Endometrial microvascular endothelial cells (primary cell): ENCODE data around the gene BRI3BP. TPM values are rescaled to one million over a fixed set of nuclear protein-coding genes. Genes with fewer than 3 reads are reported as not detected.
"Not testable (repeated sequence)": the region's sequence is repeated elsewhere in the genome, so short reads cannot be mapped to it uniquely, and the experiment has no call there.

Experiments
- in situ Hi-C: cut with HindIII; loops from 2 replicates; pipeline ENCODE4 v1.10.0; 2017; ENCODE audit warnings: low sequenced_read_pairs, low pct_unique_long_range_greater_than_20kb; ENCODE audit errors: inconsistent ontology term
- total RNA-seq: library from RNA; depleted of rRNA; stranded (reverse); fragments of >200 nt; gene quantifications from one replicate; pipeline ENCODE4 v1.2.3, GENCODE V29; 2015; ENCODE audit errors: inconsistent ontology term

BRI3BP gene
- total RNA-seq, 1 donor from 2014 or later: 7.3 TPM

DNA sequence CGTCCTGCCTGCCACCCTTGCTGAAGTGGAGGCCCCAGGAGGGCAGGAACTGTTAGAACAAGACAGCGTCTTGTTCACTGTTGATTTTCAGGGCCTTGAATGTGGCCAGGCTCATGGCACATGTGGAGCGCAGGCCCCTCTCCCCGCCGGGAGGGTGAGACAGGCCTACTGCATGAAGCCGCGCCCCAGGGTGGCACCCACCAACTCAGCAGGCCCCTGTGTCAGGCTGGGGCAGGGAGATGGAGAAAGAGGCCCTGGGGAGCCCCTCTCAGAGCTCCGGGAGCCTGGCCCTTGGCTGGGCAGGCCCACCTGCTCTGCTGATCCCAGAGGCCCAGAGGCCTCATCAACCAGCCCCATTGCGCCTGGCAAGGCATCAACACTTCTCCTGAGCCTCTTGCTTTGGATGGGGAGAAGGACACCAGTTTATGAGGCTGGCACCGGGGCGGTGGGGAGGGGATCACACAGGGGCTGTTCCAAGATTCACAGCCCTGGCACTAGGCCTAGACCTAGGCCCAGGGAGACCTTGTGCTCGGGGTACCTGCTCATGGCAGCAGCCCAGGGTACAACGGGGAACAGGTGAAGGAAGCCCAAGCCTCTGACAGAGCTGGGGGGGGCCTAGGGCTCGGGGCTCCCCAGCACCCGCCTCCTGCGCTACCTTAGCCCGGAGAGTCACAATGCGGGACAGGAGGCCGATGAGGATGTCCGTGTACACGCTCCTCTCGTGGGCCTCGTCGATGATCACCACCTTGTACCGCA lies 22.6 kb upstream of the BRI3BP start:
- in situ Hi-C loops: no loop called here

DNA sequence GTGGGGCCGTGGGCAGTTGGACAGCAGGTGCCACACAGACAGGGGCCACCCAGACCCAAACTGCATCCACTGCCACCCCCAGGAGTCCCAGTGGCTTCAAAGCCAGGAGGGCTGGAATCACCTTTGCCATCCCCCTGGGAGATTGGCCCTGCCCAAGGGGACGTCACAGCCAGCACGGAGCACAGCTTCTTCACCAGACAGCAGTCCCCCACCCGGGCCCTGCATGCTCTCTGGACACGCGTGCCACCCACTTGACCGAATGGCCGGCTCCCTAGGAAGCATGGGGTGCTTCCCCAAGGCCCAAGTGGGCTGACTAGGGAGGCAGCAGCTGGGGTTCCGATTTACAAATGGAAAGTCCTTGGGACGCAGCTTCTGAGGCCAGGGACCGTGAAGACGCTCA lies 21.8 kb upstream of the BRI3BP start:
- in situ Hi-C loops: no loop called here

DNA sequence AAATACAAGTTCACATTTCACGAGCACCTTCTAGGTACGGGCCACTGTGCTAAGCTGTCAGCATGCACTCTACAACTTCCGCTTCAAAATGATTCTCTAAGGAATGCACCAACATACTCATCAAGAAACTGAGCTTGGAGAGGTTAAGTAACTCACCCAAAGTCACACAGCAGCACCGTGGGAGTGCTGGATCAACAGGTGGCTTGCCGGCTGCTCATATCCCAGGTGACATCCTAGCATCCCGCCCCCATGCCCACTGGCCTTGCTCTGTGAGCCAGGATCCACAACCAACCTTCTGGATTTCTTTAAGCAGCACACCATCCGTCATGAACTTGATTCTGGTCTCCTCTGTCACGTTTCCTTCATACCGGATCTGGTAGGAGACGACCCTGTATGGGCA lies 21.2 kb upstream of the BRI3BP start:
- in situ Hi-C loops: no loop called here

DNA sequence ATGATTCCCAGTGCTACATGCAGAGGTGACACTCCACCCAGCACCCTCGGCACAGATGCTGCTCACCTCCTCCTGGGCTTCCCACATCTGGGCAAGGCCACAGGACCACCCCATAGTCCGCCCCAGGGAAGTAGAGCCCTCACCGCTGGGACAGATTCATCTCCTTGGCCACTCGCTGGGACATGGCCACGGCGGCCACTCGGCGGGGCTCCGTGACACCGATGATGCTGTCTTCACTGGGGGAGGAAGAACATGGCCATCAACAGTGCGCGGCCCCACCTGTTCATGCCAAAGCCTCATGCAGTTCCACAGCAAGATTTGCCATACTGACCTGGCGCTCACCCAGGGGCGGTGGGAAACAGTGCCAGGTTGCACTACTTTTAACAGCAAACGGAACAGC lies 18.2 kb upstream of the BRI3BP start:
- in situ Hi-C loops: no loop called here

DNA sequence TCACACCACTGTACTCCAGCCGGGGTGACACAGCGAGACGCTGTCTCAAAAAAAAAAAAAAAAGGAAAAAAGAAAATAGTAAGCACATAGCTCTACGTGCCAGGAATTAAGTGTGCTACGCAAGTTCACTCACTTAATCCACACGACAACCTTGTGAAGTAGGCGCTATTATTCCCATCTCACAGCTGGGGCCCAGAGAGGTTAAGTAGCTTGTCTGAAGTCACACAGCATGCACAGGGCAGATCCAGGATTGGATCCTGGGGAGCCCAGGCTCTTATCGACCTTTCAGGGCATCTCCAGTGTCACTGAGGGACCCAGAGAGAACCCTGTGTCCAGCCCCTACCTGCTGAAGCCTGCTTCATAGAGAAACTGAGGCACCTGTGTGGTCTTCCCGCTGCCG lies 16.4 kb upstream of the BRI3BP start:
- in situ Hi-C loops: no loop called here

DNA sequence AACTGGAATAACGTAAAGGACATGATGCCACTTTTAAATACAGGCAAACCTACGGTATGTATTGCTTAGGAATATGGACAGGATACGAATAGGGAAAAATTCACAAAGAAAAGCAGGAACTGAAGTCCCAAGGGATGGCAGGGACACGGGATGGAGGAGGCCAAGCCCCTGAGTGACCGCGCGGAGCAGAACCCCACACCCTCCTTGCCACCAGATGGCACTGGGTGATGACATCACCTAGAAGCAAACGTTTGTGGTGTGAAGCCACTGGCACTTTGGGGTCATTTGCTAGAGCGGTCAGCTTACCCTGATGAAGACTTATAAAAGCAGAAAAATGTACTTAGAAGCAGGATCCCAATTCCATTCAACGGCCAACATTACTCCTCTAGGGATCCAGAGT lies 13.9 kb upstream of the BRI3BP start:
- in situ Hi-C loops: no loop called here

DNA sequence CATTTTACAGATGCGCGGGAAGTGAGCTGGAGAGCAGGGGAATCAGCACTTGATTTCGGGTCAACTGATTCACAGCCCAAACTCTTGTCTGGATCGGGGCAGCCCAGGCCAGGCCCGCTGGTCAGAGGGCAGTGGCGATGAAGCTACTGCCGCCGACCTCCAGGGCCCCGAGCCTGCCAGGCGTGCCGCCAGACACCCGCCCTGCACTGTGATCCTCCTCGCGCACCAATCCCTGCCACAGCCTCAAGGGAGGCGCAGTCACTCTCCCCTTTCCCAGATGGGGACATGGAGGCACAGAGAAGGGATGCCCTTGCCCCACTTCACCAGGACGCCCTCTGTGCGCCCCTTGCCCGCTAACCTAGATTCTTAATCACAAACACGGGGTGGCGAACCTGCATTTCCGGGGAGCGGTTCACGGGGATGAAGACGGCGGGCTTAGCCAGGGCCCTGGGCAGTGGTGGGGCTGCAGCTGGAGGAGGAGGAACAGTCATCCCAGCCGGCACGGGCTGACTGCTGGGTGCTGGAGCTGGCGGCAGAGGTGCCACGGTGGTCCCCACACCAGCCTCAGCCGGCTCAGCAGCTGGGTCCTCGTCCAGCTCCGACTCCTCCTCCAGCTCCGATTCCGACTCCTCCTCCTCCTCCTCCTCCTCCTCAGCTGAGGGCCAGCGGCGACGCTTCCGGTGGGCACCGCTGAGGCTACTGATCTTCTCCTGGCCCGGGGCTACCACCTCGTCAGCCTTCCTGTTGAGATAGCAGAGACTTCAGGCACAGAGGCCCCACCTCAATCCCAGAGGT lies 13.2 kb upstream of the BRI3BP start:
- in situ Hi-C loops: no loop called here

DNA sequence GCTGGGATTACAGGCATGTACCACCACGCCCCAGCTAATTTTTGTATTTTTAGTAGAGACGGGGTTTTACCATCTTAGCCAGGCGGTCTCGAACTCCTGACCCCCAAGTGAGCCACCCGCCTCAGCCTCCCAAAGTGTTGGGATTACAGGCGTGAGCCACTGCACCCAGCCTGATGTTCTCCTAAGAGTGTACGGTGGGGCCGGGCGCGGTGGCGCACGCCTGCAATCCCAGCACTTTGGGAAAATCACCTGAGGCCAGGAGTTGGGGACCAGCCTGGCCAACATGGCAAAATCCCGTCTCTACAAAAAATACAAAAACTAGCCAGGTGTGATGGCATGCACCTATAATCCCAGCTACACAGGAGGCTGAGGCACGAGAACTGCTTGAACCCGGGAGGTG lies 6.6 kb upstream of the BRI3BP start:
- in situ Hi-C loops: not testable (repeated sequence)

DNA sequence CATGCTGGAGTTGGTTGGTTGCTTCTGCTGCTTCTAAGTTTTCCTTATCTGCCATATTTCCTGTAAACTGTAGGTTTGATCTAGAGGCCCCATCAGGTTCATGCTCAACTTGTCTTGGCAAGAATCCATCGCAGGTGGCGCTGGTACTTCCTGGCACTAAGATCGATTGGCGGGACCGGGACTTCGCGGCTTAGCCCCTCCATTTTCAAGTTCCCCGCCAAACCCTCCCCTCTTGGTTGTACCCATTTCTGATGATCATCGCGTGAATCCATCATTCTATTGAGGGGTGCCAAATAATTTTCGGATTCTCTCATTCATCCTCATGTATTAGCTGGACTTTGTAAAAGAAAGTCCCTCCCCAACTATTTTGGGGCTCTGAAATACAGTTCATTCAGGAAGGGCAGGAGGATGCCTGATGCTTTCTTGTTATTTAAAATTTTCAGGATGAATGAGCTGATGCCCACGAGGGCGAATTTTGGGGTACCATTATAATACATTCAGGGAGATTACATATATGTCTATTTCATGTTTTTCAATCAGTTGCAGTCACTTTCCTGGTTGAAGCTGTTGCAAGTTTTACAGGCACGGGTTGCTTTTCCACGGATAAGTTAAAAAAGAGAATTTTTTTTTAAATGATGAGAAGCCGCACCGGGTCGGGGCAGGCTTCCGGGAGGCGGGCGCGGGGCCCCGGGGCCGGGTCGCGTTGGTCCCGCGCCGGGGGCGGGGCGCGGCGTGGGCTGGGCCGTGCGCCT lies 395 bp upstream of the BRI3BP start:
- in situ Hi-C loops: no loop called here

DNA sequence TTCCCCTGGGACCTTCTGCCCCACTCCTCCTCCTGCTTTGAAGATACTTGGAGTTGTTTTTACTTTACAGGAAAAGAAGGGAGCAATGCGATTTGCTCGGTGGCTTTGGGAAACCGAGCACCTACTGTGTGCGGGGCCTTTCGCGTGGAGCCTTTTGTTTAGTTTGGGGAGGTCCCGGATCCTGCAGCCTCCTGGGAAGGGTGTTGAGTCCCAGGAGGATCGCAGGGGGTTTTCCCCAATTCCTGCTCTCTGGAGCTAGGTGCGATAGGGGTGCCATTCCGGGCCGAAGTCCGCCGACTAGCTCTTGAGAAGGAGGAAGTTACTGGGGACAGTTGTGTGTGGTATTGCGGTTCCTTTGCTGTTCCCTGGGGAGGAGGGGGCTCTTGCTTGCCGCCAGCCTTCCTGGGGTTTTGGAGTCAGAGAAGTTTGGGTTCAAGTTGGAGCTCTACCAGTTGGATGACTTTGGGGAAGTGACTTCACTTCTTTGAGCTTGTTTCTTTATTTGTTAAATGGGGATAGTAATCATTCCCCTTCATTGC lies 1.1 kb downstream of the BRI3BP start:
- in situ Hi-C loops: no loop called here

DNA sequence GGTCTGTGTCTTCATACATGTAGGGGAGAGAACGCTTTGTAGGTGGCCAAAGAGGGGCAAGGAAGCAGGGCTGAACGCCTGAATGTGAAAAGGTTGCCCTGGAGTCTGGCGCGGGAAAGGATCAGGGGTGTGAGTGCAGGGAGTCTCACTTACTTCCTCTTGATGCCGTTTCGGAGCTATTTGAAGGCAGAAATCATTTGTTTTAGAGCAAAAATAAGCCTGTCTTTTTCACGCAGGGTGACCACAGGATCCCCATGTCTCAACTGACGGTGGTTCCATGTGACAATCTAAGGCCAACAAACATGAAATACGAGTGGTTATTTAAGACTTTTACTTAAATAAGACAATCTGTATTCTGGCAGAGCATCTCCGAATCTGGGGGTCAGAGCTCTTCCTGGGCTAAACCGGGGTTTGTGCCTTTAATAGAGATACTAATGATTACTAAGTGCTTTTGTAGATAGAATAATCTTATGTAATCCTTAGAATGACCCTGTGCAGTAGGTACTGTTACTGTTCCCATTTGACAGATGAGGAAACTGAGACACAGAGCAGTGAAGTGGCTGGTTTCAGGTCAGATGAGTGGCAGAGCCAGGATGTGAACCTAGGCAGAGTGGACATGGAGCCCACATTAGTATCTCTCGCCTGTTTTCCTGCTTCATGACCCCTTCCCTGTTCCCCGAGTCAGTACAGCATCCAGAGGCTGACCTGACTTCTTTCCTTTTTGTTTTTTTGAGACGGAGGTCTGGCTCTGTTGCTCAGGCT lies 1.9 kb downstream of the BRI3BP start:
- in situ Hi-C loops: no loop called here

DNA sequence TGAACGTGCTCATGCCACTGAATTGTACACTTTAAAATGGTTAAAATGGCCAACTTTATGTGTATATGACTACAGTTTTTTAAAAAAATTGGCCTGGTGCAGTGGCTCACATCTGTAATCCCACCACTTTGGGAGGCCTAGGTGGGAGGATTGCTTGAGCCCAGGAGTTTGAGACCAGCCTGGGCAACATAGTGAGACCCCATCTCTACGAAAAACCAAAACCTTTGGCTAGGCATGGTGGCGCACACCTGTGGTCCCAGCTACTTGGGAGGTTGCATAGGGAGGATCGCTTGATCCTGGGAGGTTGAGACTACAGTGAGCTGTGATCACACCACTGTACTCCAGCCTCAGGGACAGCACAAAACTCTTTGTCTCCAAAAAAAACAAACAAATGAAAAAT lies 5.3 kb downstream of the BRI3BP start:
- in situ Hi-C loops: no loop called here

DNA sequence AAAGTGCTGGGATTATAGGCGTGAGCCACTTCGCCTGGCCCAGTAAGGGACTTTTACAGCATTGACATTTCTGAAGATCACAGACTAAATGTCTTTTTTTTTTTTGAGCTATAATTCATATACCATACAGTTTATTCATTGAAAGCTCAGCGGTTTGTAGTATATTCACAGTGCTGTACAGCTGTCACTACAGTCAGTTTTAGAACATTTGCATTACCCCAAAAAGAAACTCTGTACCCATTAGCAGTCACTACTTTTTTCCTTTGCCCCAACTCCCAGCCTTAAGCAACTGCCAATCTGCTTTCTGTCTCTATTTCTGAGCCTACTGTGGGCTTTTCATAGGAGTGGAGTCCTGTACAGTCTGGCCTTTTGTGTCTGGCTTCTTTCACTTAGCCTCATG lies 8.2 kb downstream of the BRI3BP start:
- in situ Hi-C loops: no loop called here

DNA sequence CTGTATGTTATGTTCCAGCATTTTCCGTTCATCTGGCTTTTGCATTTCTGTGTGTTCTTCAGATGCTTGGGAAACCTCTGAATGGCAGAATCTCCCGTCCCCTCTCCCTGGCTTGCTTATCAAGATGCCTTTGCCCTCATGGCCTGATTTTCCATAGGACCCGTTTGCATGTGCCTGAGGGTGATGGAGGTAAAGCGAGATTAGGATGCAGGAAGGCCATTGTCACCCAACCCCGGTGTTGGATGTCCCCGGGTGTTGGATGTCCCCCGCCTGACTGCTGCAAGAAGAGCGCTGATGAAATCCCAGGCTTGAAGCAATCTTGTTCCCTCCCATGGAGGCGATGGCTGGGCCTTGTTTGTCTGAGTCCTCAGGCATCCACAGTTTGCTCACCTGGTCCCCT lies 9.6 kb downstream of the BRI3BP start:
- in situ Hi-C loops: no loop called here

DNA sequence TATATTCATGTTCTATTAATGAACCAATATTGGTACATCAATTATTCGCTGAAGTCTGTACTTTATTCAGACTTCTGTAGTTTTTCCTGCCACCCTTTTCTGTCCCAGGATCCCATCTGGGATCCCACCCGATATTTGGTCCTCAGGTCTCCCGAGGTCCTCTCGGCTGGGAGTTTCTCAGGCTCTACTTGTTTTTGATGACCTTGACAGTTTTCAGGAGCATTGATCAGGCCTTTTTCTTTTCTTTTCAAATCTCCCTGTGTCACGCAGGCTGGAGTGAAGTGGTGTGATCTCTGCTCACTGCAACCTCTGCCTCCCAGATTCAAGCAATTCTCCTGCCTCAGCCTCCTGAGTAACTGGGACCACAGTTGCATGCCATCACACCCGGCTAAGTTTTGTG lies 11.2 kb downstream of the BRI3BP start:
- in situ Hi-C loops: no loop called here

DNA sequence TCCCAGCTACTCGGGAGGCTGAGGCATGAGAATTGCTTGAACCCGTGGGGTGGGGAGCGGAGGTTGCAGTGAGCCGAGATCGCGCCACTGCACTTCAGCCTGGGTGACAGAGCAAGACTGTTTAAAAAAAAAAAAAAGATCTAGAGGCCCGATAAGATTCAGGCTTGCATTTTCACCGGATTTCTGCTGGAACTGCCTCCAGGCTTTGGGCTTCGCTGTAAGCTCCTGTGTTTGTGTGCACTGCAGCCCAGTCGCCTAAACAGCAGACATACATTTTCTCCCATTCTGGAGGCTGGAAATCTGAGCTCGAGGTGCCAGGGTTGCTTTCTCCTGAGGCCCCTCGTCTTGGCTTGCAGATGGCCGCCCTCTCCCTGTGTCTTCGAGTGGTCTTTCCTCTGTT lies 12.2 kb downstream of the BRI3BP start:
- in situ Hi-C loops: no loop called here

DNA sequence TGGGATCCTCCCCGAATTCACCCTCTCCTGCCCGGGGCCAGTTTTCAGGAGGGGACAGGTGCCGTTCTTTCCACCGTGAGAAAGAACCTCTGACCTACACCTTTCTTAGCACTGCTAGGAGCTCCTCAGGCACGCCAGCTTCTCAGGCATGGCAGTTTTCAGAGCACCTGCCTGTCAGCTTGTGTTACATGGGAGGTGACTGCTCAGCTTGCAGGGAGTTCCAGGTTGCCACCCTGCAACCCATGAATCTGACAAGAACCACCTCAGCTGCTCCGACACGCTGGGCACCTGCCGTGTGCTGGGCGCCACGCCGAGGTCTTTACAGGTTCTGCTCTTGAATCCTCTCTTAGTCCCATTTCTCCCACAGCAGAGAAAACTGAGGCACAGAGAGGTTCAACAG lies 12.9 kb downstream of the BRI3BP start:
- in situ Hi-C loops: no loop called here

DNA sequence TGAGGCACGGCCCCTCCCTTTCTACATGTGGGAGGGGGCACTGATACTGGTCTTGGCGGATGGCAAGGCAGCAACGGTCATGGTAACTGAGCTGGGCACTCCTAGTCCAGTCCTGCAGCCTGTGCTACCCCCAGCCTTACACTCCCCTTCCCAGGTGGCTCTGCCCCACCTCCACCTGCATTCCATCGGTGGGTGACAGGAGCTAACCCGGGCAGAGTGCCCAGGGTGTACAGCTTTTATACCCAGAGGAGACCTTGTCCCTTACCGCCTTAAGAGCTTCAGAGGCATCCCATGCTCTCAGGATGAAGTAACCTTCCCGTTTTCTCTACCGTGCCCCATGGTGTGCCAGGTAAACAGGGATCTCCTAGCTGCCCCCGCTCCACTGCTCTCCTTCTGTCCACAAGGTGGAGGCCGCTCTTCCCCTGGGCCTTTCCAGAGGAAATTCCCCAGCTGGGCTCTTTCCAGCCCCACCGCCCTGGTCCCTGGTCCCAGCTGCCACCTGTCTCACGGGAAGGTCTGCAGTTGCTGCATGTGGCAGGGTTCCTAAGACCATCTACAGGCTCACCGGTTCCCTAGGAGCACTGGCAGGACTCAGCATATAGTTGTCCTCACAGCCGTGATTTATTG lies 20.5 kb downstream of the BRI3BP start:
- in situ Hi-C loops: no loop called here
